A549 treated with DMSO at 1 μM for 4 hours (cell line): ENCODE results near the gene SLITRK5. TPM values are rescaled to one million over a fixed set of nuclear protein-coding genes. Genes with fewer than 3 reads are reported as not detected.

Experiments used
- total RNA-seq: library from RNA; stranded (reverse); fragments of 200-300 nt; extraction: Qiagen RNA extraction; gene quantifications from 5 replicates; pipeline ENCODE4 v1.2.3, GENCODE V29; 2022; ENCODE audit warnings: low read depth

Gene SLITRK5
- total RNA-seq, result 0.45 to 0.66 TPM (median 0.55 TPM) in 5 replicates

GRCh38 chr13:87671031-87671752 lies at the start of gene SLITRK5:
SLITRK5 (plus strand) TSS chr13:87671371; CDS start chr13:87675389, 4,018 bp downstream.

